ENCODE results near the gene TNS1. TPM values are rescaled to one million over a fixed set of nuclear protein-coding genes. Genes with fewer than 3 reads are reported as not detected.

The TNS1 gene
- total RNA-seq, 1 donor from 2014 or later, result 0.91 TPM

DNA sequence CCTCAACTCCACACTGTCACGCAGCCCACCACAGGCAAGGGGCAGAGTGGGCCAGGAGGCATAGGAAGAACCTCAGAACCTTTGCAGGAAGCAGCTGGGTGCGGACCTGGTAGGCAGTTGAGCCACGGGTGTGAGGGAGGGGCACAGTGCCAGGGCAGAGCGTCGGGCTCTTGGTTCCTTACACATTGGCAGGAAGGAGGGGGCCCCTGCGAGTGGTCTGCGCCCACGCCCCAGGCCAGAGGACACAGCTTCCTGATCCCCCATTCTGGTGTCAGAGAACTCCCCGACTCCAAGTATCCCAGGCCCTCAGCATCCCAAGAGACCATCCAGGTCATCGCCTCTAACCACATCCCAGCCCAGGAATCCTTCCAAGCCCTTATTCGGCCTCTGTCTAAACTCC is 61.5 kb downstream of the TNS1 start:
- no peaks in the 10 kb centered on the region for H3K4me1 Mint-ChIP-seq (ENCODE audit: low read depth)
- intact Hi-C loops (cut with micrococcal nuclease), result no loop called here
- no peak overlapping the region for H3K4me3 Mint-ChIP-seq (ENCODE audit: low read depth)
- DNase-seq (ENCODE audit: low spot score), result no peak
- H3K9me3 Mint-ChIP-seq, result no peaks in the 10 kb centered on the region
- no peaks in the 10 kb centered on the region for H3K36me3 Mint-ChIP-seq (ENCODE audit: low read depth)
- H3K27me3 Mint-ChIP-seq (ENCODE audit: low read depth), result peaks cover 19% of the 10 kb centered on the region
- H3K27ac Mint-ChIP-seq, result no peak overlapping the region

DNA sequence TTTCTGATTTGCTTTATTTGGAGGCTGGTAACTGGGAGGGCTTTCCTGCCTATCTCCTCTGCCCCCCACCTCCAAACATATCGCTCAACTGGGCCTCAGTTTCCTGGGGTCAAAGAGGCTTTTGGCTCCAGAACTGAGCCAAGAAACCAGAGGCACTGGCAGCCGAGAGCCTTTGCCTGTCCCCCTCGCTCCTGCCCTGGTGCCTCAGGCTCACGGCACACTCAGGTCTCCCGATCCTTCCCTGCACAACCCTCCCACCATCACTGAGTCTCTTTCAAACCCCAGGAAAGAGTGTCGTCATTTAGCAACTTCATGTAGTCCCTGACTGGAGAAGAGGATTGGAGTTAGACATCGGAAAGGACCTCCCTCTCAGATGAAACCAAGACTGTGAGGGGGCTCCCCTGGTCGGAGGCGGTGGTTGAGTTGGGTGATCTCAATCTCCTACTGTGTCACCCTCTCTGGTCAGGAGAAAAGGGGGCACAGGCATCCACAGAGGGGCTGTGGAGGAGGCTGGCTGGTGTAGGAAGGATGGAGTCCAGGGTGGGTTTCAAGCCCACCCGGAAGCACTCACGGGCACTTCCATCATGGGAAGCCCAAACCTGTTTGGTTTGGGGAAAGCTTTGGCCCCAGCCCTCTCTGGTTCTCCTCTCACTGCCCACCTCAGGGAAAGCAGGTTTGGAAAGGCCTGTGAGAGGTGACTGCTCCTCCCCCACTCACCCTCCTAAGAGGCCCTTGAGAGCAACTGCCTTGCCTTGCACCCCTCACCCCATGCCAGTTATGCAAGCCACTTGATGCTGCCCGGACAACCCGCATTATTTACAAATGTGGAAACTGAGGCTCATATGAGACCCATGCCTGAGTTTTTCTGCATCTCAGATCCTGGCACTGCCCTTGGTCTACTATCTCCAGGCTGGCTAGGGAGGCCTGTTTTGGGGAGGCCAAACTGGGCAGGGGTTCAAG is 62.3 kb downstream of the TNS1 start:
- Mint-ChIP-seq H3K27ac (no peak overlapping the region), H3K36me3 (ENCODE audit: low read depth) (no peaks in the 10 kb centered on the region), H3K9me3 (no peaks in the 10 kb centered on the region), H3K27me3 (ENCODE audit: low read depth) (peaks cover 16% of the 10 kb centered on the region), H3K4me1 (ENCODE audit: low read depth) (no peaks in the 10 kb centered on the region), H3K4me3 (ENCODE audit: low read depth) (no peak overlapping the region)
- intact Hi-C loops (cut with micrococcal nuclease), result no loop called here
- DNase-seq (ENCODE audit: low spot score), result no peak

DNA sequence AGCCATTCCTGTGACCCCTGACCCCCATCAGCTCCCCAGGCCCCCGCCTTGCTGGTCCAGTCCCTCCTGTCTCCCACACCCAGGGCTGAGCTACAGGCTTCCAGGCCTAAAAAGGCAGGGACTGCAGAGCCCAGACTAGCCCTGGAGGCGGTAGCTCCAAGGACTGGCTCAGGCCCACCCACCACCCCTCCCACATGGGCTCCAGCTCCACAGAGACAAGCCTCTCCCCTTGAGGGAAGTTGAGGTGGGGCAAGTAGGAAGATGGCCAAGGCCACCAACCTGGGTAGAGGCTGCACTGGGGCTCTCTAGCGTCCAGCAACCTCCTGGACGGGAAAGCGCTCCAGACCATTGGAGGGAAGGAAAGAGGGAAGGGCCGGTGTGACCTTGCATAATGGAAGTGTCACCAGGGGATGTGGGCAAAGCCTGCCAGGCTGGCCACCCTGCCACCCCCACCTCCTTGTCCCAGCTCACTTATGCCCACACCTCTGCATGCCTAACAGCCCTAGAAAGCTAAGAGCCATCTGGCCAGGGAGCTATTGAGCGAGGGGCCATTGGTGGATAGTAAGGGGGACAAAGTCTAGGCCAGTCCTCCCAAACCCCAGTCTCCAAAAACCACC is 63.1 kb downstream of the TNS1 start:
- Mint-ChIP-seq H3K9me3 (no peaks in the 10 kb centered on the region), H3K4me3 (ENCODE audit: low read depth) (no peak overlapping the region), H3K4me1 (ENCODE audit: low read depth) (no peaks in the 10 kb centered on the region), H3K27me3 (ENCODE audit: low read depth) (peaks cover 12% of the 10 kb centered on the region), H3K36me3 (ENCODE audit: low read depth) (no peaks in the 10 kb centered on the region), H3K27ac (no peak overlapping the region)
- intact Hi-C loops (cut with micrococcal nuclease), result no loop called here
- no peak for DNase-seq (ENCODE audit: low spot score)

DNA sequence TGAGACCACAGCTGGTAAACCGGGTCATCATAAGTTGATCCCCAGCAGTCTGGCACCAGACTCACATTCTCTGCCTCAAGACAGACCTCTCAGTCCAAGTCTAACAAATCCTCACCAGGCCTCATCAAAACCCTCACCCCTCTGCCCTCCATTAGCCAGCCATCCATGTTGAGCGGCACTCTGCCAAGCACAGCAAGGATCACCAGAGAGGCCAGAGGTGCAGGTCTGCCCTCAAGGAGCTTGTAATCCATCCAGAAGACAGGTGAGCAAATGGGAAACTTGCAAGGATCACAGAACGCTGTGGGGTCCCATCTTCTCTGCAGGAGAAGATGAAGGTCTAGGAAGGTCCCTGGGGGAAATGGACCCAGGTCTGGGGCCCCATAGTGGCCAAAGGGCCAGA is 63.6 kb downstream of the TNS1 start:
- H3K36me3 Mint-ChIP-seq (ENCODE audit: low read depth), result no peaks in the 10 kb centered on the region
- no peak overlapping the region for H3K4me3 Mint-ChIP-seq (ENCODE audit: low read depth)
- no peak overlapping the region for H3K27ac Mint-ChIP-seq
- intact Hi-C loops (cut with micrococcal nuclease), result no loop called here
- H3K4me1 Mint-ChIP-seq (ENCODE audit: low read depth), result no peaks in the 10 kb centered on the region
- DNase-seq (ENCODE audit: low spot score), result no peak
- peaks cover 8% of the 10 kb centered on the region for H3K27me3 Mint-ChIP-seq (ENCODE audit: low read depth)
- no peaks in the 10 kb centered on the region for H3K9me3 Mint-ChIP-seq

DNA sequence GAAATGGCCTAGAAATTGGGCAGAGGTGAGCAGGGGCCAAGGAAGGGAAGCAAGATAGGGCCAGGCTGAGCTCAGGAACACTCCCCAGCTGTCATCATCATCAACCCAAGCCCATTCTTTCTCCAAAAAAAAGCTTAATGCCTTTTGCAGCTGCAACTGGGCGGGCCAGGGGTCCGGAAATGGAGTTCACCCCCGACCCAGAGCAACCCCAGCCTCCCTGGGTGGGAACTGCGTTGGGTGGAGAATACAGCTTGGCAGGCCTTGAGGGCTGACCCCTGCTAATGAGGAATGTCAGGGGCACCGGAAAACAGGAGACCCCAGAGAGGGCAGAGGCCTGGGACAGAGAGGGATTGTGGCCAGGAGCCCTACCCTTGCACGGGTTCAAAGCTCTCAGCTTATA is 64.8 kb downstream of the TNS1 start:
- DNase-seq (ENCODE audit: low spot score), result no peak
- Mint-ChIP-seq H3K4me1 (ENCODE audit: low read depth) (no peaks in the 10 kb centered on the region), H3K27ac (no peak overlapping the region), H3K27me3 (ENCODE audit: low read depth) (peaks cover 4% of the 10 kb centered on the region), H3K9me3 (no peaks in the 10 kb centered on the region), H3K4me3 (ENCODE audit: low read depth) (no peak overlapping the region), H3K36me3 (ENCODE audit: low read depth) (no peaks in the 10 kb centered on the region)
- intact Hi-C loops (cut with micrococcal nuclease), result no loop called here

DNA sequence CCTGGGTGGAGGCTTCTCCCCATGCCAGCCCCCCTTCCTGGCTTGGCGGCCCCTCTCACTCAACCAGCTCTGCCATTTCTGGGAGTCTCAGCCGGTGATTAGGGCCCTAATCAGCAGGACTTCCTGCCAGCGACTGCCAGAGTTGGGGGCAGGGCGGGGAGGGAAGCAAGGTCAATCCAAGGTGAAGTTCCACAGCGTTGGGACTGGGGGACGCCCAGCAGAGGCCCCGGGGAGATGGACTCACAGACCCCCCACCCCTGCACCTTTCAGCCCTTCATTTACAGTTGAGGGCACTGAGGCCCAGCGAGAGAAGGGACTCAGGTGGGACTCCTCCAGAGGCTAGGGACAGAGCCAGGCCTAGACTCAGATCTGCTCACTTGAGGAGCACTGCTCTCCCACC is 65.3 kb downstream of the TNS1 start:
- no peaks in the 10 kb centered on the region for H3K36me3 Mint-ChIP-seq (ENCODE audit: low read depth)

DNA sequence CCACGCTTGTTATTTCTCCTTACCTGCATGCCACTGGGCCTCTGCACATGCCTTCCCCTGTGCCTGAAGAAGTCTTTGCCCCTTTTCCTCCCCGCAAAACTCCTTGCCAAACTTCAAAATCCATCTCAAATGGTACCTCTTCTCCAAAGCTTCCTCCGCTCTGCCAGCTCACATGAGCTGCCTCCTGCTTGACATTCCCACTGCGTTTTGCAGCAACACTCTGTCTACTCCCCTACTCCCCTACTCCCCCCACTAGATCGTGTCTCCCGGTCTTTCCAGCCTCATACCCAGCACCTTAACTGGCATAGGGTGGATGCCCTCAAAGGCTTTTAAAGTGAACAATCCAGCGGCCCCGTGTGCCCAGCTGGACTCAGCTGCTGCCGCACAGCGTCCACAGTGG is 65.8 kb downstream of the TNS1 start:
- intact Hi-C loops (cut with micrococcal nuclease), result no loop called here
- Mint-ChIP-seq H3K27me3 (ENCODE audit: low read depth) (peaks cover 4% of the 10 kb centered on the region), H3K4me1 (ENCODE audit: low read depth) (no peaks in the 10 kb centered on the region), H3K4me3 (ENCODE audit: low read depth) (no peak overlapping the region), H3K36me3 (ENCODE audit: low read depth) (no peaks in the 10 kb centered on the region), H3K27ac (no peak overlapping the region), H3K9me3 (no peaks in the 10 kb centered on the region)
- DNase-seq (ENCODE audit: low spot score), result no peak

More for the DNA sequence above, 65.3 kb downstream of the TNS1 start:
- no peak for DNase-seq (ENCODE audit: low spot score)
- H3K27me3 Mint-ChIP-seq (ENCODE audit: low read depth), result peaks cover 4% of the 10 kb centered on the region
- intact Hi-C loops (cut with micrococcal nuclease), result no loop called here
- no peaks in the 10 kb centered on the region for H3K9me3 Mint-ChIP-seq
- no peak overlapping the region for H3K4me3 Mint-ChIP-seq (ENCODE audit: low read depth)
- no peak overlapping the region for H3K27ac Mint-ChIP-seq
- H3K4me1 Mint-ChIP-seq (ENCODE audit: low read depth), result no peaks in the 10 kb centered on the region

DNA sequence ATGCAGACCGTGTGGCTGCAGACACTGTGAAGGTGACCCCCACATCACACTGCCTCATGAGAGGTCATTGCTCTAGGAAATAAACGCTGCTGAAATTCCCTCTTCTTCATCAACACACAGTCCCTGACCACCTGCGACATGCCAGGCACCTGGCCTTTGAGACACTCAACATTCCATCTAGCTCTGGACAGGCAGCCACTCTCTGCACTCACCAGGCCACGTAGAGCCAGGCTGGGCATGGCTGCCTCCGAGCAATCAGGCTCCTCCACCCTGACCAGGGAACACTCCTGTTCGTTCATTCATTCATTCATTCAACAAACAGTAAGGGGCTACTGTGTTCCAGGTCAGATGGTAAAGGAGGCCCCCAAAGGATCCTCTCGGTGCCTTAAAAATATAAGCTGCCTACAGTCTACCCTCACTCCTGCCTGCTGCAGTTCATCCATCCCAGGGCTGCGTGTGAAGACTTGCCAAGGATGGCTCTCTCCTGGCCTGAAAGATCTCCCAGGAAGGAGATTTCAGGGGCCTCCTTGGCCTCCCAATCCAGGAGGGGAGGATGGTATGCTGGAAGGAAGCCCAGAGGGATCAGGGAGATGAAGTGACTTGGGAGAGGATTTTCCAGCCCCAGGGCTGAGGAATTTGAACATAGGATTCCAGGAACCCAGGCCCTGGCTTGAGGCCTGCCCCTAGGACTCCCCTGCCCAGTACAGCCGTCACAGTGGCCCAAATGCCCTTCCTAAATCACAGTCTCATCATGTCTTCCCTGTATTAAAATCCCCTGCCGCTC is 66.7 kb downstream of the TNS1 start:
- no peaks in the 10 kb centered on the region for H3K9me3 Mint-ChIP-seq
- no peak overlapping the region for H3K4me3 Mint-ChIP-seq (ENCODE audit: low read depth)
- DNase-seq (ENCODE audit: low spot score), result no peak
- intact Hi-C loops (cut with micrococcal nuclease), result no loop called here
- H3K36me3 Mint-ChIP-seq (ENCODE audit: low read depth), result no peaks in the 10 kb centered on the region
- no peaks in the 10 kb centered on the region for H3K4me1 Mint-ChIP-seq (ENCODE audit: low read depth)
- no peak overlapping the region for H3K27ac Mint-ChIP-seq
- peaks cover 3% of the 10 kb centered on the region for H3K27me3 Mint-ChIP-seq (ENCODE audit: low read depth)

DNA sequence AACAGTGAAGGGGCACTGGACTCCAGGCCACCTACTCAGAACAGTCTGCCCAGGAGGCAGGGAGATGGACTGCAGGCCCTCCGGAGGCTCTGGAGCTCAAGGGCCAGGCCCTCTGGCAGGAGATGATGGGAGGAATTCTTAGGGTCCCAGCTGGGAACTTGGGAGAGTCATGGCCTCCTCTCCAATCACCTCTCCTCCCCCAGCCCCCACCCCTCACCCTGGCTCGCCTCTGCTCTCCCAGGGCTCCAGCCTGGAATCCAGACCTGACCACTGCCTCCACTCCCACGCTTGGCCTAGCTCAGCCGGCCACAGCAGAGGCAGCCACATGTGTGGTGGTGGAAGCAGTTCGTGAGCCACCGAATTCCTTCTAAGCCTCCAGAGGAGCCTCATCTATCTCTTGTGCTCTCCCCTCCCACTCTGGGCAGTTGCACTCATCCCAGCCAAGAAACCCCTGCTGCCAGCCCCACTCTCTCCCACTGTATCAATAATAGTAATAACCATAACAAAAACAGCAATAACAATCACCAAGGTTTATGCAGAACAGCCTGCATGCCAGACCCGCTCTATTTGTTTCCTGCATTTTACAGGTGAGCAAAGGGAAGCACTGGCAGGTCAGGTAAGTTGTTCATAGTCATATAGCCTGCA is 67.4 kb downstream of the TNS1 start:
- H3K4me1 Mint-ChIP-seq (ENCODE audit: low read depth), result peaks cover 2% of the 10 kb centered on the region
- no peak overlapping the region for H3K4me3 Mint-ChIP-seq (ENCODE audit: low read depth)
- no peak overlapping the region for H3K27ac Mint-ChIP-seq
- DNase-seq (ENCODE audit: low spot score), result no peak
- intact Hi-C loops (cut with micrococcal nuclease), result no loop called here
- no peaks in the 10 kb centered on the region for H3K9me3 Mint-ChIP-seq
- H3K27me3 Mint-ChIP-seq (ENCODE audit: low read depth), result peaks cover 4% of the 10 kb centered on the region
- H3K36me3 Mint-ChIP-seq (ENCODE audit: low read depth), result no peaks in the 10 kb centered on the region

DNA sequence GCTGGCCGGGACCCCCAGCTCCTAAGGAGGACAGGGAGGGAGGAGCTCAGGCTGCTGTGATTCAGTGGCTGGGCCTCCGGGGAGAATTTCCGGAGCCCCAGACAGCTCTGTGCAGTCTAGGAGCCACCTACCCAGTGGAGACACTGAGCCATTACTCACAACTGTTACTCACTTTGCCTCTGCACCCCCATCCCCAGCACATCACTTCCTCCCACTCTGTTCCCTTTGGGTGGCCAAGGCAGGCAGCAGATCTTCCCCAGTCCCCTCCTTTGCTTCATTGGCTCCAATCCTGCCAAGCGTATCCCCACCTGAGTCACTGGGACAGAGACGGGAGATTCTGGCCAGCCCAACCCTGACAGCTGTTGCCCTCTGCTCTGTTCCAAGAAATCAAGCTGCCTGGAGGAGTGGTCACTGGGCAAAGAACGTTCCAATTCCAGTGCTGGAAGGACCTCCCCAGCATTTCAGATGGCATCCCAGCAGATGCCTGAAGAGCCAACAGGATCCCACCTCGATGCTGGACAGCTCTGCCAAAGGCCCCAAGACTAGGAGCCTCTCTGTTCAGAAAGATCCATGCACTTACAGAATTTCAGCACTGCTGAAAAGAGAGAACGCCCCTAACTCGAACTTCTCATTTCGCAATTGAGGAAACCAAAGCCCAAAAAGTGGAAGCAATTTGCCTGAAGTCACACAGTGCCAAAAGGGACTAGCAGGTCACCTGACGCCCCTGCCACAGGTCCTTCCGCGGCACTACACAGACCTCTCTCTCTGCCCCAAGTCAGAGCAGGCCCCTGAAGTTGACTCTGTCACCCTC is 68.3 kb downstream of the TNS1 start:
- no peak for DNase-seq (ENCODE audit: low spot score)
- Mint-ChIP-seq H3K27ac (no peak overlapping the region), H3K4me3 (ENCODE audit: low read depth) (no peak overlapping the region), H3K4me1 (ENCODE audit: low read depth) (peaks cover 2% of the 10 kb centered on the region), H3K36me3 (ENCODE audit: low read depth) (no peaks in the 10 kb centered on the region), H3K9me3 (no peaks in the 10 kb centered on the region), H3K27me3 (ENCODE audit: low read depth) (peaks cover 5% of the 10 kb centered on the region)
- intact Hi-C loops (cut with micrococcal nuclease), result no loop called here

DNA sequence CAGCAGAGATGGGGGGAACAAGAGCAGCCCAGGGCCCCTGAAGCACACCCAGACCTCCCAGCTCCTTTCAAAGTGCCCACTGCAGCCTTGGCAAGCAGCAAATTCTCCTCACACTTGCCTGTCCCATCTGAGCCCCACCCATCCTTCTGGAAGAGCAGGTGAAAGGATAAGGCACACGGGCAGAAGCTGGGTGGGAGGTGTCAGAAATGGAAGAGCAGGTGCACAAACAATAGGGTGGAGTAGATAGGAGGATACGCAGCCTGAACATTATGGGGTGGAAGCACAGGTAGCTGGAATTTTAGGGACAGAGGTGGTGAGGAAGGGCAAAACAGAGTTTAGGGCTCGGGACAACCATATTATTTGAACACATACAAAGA is 69.2 kb downstream of the TNS1 start:
- H3K27ac Mint-ChIP-seq, result no peak overlapping the region
- intact Hi-C loops (cut with micrococcal nuclease), result no loop called here
- no peak overlapping the region for H3K4me3 Mint-ChIP-seq (ENCODE audit: low read depth)
- H3K36me3 Mint-ChIP-seq (ENCODE audit: low read depth), result no peaks in the 10 kb centered on the region
- peaks cover 2% of the 10 kb centered on the region for H3K4me1 Mint-ChIP-seq (ENCODE audit: low read depth)
- H3K27me3 Mint-ChIP-seq (ENCODE audit: low read depth), result peaks cover 5% of the 10 kb centered on the region
- DNase-seq (ENCODE audit: low spot score), result no peak
- no peaks in the 10 kb centered on the region for H3K9me3 Mint-ChIP-seq
